ENCODE results near the gene OGFR.

OGFR gene

DNA sequence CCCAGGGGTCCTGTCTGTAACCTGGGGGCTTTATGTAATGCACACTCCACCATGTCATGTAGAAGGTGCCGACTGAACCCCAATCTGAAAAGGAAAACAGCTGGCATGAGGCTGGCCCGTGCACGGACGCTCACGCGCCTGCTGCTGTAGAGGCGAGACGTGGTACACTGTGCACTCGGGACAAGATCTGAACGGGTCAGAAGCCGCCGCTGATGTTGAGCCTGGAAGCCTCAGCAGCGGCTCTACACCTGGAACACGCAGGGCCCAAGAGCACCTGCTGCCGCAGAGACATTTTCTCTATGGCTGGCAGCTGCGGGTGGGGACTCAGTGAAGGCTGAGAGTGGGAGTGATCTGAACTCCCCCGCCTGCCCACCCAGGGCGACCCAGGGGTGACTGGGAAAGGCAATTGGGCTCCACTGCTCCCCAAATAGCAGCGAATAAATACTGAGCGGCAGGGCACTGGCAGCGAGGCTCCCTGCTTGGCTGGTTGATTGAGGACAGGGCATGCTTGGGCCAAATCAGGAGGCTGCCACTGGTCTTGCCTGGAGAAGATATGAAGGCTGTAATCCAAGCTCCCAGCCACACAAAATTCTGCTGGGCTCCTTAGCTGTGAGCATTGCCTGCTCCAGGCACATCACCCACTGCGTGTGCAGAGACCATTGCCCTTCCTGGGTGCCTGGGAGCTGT, 2.5 kb upstream of the OGFR start:
- TF ChIP-seq ZFX (IDR thresholded peaks at IDR 0.05), result no peak
- TF ChIP-seq, protein P1, sequence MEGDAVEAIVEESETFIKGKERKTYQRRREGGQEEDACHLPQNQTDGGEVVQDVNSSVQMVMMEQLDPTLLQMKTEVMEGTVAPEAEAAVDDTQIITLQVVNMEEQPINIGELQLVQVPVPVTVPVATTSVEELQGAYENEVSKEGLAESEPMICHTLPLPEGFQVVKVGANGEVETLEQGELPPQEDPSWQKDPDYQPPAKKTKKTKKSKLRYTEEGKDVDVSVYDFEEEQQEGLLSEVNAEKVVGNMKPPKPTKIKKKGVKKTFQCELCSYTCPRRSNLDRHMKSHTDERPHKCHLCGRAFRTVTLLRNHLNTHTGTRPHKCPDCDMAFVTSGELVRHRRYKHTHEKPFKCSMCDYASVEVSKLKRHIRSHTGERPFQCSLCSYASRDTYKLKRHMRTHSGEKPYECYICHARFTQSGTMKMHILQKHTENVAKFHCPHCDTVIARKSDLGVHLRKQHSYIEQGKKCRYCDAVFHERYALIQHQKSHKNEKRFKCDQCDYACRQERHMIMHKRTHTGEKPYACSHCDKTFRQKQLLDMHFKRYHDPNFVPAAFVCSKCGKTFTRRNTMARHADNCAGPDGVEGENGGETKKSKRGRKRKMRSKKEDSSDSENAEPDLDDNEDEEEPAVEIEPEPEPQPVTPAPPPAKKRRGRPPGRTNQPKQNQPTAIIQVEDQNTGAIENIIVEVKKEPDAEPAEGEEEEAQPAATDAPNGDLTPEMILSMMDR (conservative IDR thresholded peaks at IDR 0.05), result no peak
- H3K27ac ChIP-seq, result no peak overlapping the region

DNA sequence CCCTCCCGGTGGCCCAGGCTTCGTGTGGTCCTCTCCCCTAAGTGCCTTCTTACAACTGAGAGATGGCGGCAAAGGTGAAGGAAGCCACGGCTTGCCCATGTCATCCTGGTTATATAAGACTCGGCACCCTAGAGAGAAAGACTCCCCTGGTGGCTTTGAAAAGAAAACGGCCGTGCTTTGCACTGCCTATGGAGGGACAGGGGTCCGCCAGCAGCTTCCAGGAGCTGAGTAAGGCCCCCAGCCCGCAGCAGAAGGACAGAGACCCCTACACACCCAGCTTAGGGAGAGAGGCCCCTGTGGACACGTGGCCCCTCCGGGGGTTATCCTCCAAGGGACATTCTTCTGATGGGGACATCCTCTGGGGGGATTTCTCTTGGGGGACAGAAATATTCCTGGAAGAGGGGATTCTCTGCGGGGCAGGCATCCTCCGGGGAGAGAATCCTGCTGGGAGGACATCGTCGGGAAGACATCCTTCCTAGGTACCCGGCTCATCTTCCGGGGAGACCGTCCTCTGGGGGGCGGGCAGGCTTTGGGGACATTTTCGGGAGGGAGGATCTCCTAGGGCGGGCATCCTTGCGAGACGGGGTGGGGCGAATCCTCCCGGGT, 511 bp upstream of the OGFR start:
- H3K27ac ChIP-seq, result peak overlapping the region; percentile 84; the same call in 1 of the 2 replicates
- TF ChIP-seq ZFX (IDR thresholded peaks at IDR 0.05), result no peak
- TF ChIP-seq, protein P1 (conservative IDR thresholded peaks at IDR 0.05), result no peak

DNA sequence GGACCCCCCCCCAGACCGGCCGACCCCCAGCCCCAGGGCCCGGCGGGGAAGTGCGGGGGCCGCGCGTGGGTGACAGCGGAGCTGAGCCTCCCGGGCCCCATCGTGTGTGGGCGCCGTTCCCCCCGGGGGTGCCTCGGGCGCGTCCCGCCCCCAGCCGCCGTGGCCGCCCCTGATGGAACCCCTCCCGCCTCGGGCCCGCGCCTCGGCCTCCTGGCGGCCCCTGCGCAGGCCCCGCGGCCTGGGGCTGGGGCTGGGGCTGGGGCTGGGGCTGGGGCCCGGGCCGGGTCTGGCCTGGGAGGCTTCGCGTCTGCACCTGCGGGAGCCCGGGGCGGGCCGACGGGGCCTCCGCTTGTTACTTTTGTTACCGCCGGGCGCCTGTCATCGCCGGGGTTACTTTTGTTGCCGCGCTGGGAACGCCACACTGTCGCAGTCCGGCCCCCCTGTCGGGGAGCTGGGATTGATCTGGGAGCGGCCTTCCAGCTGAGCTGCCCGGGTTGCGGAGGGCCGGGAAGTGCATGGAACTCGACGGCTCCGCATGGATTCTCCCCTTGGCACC, 598 bp downstream of the OGFR start:
- H3K27ac ChIP-seq, result peak overlapping the region; percentile 84

DNA sequence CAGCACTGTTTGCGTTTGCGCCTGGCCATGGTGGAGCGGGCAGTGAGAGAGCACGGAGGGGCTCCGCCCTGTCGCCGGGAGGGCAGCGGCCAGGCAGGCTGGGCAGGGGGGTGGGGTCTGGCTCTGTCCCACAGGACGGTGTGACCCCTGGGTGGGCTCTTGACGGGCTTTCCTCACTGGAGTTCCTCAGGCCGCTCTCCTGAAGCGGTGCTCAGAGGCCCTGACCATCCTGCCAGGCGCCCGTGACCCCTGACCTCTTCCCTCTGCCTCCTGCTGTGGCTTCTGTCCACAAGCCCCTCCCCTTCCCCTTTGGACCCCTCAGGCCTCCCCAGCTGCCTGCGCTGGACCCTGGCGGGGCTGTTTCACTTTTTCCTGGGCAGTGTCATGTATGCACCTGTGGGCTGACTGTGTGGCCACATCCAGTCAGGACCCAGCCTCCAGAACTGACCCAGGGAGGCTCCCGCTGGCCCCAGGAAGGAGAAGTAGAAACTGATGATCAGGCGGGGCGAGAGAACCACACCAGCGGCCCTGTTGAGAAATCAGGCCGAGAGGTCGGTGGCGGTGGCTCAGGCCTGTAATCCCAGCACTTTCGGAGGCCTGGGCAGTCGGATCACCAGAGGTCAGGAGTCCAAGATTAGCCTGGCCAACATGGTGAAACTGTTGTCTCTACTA, 1.2 kb downstream of the OGFR start:
- peak overlapping the region; percentile 84 for H3K27ac ChIP-seq
- TF ChIP-seq, protein P1 (conservative IDR thresholded peaks at IDR 0.05), result no peak
- no peak for TF ChIP-seq ZFX (IDR thresholded peaks at IDR 0.05)

More for the DNA sequence above, 598 bp downstream of the OGFR start:
- peak; percentile 88 for TF ChIP-seq ZFX (IDR thresholded peaks at IDR 0.05)
- TF ChIP-seq, protein P1 (conservative IDR thresholded peaks at IDR 0.05), result no peak

DNA sequence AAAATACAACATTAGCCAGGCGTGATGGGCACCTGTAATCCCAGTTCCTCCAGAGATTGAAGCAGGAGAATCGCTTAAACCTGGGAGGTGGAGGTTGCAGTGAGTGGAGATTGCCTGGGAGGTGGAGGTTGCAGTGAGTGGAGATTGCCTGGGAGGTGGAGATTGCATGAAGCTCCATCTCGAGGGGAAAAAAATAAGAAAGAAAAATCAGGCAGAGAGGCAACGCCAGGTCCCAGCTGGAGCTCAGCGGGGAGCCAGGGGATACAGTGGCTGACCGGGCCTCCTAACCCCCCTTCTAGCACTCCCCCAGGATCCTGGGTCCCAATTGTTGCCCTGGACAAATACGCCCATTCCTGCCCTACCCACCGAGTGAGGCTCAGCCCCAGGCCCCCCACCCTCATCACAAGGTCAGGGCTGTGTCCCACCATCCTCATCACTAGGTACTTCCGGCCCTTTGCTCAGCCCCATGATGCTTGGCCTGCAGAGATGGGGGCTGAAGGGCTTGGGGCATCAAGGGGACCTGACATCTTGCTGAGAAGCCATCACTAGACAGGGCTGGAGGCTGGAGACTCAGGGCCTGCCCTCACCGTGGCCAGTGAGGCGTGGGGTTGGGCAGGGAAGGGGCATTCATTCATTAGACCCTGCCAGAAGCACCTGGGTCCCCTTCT, 1.9 kb downstream of the OGFR start:
- peak overlapping the region; percentile 84 for H3K27ac ChIP-seq
- TF ChIP-seq, protein P1 (conservative IDR thresholded peaks at IDR 0.05), result no peak
- TF ChIP-seq ZFX (IDR thresholded peaks at IDR 0.05), result no peak

DNA sequence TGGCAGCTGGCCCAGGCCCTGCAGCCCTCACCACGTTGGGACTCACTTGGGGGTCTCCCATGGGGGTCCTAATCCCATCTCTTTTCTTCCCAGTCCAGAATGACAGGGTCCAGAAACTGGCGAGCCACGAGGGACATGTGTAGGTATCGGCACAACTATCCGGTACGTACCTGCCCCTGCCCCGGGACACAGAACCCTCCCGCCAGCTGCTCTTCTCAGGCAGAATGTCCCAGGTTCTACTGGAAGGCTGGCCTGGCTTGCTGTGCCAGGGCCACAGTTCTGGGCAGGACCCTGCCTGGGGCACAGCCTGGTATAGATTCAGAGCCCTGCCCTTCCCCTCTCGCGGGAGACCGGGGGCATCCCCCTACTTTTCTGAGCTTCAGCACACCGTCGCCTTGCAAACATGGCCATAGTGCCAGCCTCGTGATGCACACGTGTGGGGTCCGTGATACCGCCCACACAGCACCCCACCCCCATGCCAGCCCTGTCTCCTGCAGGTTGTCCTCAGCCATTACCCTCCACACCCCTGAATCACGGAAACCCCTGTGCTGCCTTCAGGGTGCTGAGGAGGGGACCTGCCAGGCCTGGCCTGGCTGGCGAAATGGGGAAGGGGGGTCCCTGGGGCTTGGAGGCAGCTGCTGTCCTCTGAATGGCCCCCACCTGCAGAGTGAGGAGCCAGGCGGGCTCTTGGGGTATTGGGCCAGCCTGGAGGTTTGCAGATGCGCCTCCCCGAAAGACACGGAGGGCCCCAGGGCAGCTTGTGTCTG, 3.0 kb downstream of the OGFR start:
- TF ChIP-seq, protein P1 (conservative IDR thresholded peaks at IDR 0.05), result no peak
- no peak for TF ChIP-seq ZFX (IDR thresholded peaks at IDR 0.05)
- no peak overlapping the region for H3K27ac ChIP-seq
